ENCODE measurements around the gene TOR1AIP1.

The TOR1AIP1 gene

DNA sequence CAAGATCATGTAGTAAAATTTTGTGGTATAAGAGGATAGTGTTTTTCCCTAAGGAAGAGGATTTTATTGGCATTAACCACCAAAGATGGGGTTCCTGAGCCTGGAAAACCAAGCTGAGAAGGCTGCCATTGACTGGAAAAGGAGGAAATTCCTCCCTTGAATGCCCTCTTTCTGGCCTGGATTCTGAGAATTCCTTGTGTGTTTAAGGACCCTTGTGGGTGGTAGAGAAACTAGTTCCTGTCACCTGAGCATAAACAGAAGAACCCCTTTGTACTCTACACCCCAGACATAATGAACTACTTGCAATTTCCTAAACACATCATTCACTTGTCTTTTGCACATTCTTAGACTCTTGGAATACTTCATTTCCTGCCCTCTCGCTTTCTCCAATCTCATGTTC, 39.4 kb downstream of the TOR1AIP1 start:
- TF ChIP-seq TCF12 (IDR thresholded peaks at IDR 0.05; ENCODE audit: low read depth) (no peak), REST (IDR thresholded peaks at IDR 0.05; ENCODE audit: low read depth) (no peak), EGR1 (IDR thresholded peaks at IDR 0.05) (no peak), EP300 (IDR thresholded peaks at IDR 0.05; ENCODE audit: borderline replicate concordance) (no peak), RAD21 (IDR thresholded peaks at IDR 0.05; ENCODE audit: low read depth) (no peak), USF1 (IDR thresholded peaks at IDR 0.05) (no peak)

GRCh38 chr1:179921981-179922872, 40.1 kb downstream of the TOR1AIP1 start:
- TF ChIP-seq TEAD4 (IDR thresholded peaks at IDR 0.05): no peak
- TF ChIP-seq EP300 (IDR thresholded peaks at IDR 0.05; ENCODE audit: borderline replicate concordance): no peak
- TF ChIP-seq YY1 (IDR thresholded peaks at IDR 0.05; ENCODE audit: low read depth): no peak
- no peak for TF ChIP-seq EGR1 (IDR thresholded peaks at IDR 0.05)
- no peak for TF ChIP-seq CEBPB (IDR thresholded peaks at IDR 0.05)
- no peak for TF ChIP-seq RAD21 (IDR thresholded peaks at IDR 0.05; ENCODE audit: low read depth)
- no peak for TF ChIP-seq TAF1 (IDR thresholded peaks at IDR 0.05; ENCODE audit: low read depth)
- TF ChIP-seq MAX (IDR thresholded peaks at IDR 0.05): no peak
- TF ChIP-seq ZBTB7A (IDR thresholded peaks at IDR 0.05; ENCODE audit: low read depth): no peak
- TF ChIP-seq FOXM1 (IDR thresholded peaks at IDR 0.05; ENCODE audit: borderline replicate concordance, low read depth): no peak
- no peak for TF ChIP-seq USF1 (IDR thresholded peaks at IDR 0.05)
- no peak for TF ChIP-seq CREB1 (IDR thresholded peaks at IDR 0.05; ENCODE audit: low read depth)
- no peak for TF ChIP-seq REST (IDR thresholded peaks at IDR 0.05; ENCODE audit: low read depth)
- TF ChIP-seq TCF12 (IDR thresholded peaks at IDR 0.05; ENCODE audit: low read depth): no peak
- no peak for TF ChIP-seq NFIC (IDR thresholded peaks at IDR 0.05)

GRCh38 chr1:179923029-179923428, 40.9 kb downstream of the TOR1AIP1 start:
- TF ChIP-seq TAF1 (IDR thresholded peaks at IDR 0.05; ENCODE audit: low read depth) (no peak), CREB1 (IDR thresholded peaks at IDR 0.05; ENCODE audit: low read depth) (no peak), CEBPB (IDR thresholded peaks at IDR 0.05) (no peak), EP300 (IDR thresholded peaks at IDR 0.05; ENCODE audit: borderline replicate concordance) (no peak), TCF12 (IDR thresholded peaks at IDR 0.05; ENCODE audit: low read depth) (no peak), USF1 (IDR thresholded peaks at IDR 0.05) (no peak), RAD21 (IDR thresholded peaks at IDR 0.05; ENCODE audit: low read depth) (no peak), TEAD4 (IDR thresholded peaks at IDR 0.05) (no peak), REST (IDR thresholded peaks at IDR 0.05; ENCODE audit: low read depth) (no peak), FOXM1 (IDR thresholded peaks at IDR 0.05; ENCODE audit: borderline replicate concordance, low read depth) (no peak), ZBTB7A (IDR thresholded peaks at IDR 0.05; ENCODE audit: low read depth) (no peak)

DNA sequence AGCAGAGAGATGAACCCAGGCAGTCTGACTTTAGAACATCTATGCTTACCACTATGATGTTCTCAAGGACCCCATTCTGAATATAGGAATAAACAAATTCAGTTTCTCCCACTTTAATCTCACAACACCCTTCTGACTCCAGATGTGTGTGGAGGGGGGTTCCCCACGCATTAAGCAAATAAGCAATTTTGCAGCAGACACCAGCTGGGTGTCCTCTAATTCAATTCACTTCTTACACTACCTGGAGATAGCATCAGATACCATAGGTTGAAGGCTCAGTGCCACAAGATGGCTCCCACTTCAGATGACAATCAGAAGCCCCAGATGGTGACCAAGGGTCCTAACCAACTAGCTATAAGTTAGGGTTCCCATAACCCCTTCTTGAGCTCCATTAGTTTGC, 42.2 kb downstream of the TOR1AIP1 start:
- TF ChIP-seq RAD21 (IDR thresholded peaks at IDR 0.05; ENCODE audit: low read depth) (no peak), REST (IDR thresholded peaks at IDR 0.05; ENCODE audit: low read depth) (no peak), TAF1 (IDR thresholded peaks at IDR 0.05; ENCODE audit: low read depth) (no peak), TEAD4 (IDR thresholded peaks at IDR 0.05) (no peak), NFIC (IDR thresholded peaks at IDR 0.05) (no peak), ZBTB7A (IDR thresholded peaks at IDR 0.05; ENCODE audit: low read depth) (no peak), YY1 (IDR thresholded peaks at IDR 0.05; ENCODE audit: low read depth) (no peak), EGR1 (IDR thresholded peaks at IDR 0.05) (no peak), FOXM1 (IDR thresholded peaks at IDR 0.05; ENCODE audit: borderline replicate concordance, low read depth) (no peak), TCF12 (IDR thresholded peaks at IDR 0.05; ENCODE audit: low read depth) (no peak), EP300 (IDR thresholded peaks at IDR 0.05; ENCODE audit: borderline replicate concordance) (no peak), CEBPB (IDR thresholded peaks at IDR 0.05) (no peak), USF1 (IDR thresholded peaks at IDR 0.05) (no peak), MAX (IDR thresholded peaks at IDR 0.05) (no peak), CREB1 (IDR thresholded peaks at IDR 0.05; ENCODE audit: low read depth) (no peak)

All from Ishikawa (cell line).